ENCODE results near the gene ARL2BP. TPM values are rescaled to one million over a fixed set of nuclear protein-coding genes. Genes with fewer than 3 reads are reported as not detected.

Gene ARL2BP
- total and polyA plus RNA-seq, 2 of the 4 experiments (the other 2 are of a cell fraction) = 46.9 to 73.7 TPM

GRCh38 chr16:57284209-57284951 is 39.3 kb downstream of the ARL2BP start, which contains the start of gene PLLP (continued):
- no peak for TF ChIP-seq CHD1 (IDR thresholded peaks at IDR 0.05; ENCODE audit: low read depth, low read length)

DNA sequence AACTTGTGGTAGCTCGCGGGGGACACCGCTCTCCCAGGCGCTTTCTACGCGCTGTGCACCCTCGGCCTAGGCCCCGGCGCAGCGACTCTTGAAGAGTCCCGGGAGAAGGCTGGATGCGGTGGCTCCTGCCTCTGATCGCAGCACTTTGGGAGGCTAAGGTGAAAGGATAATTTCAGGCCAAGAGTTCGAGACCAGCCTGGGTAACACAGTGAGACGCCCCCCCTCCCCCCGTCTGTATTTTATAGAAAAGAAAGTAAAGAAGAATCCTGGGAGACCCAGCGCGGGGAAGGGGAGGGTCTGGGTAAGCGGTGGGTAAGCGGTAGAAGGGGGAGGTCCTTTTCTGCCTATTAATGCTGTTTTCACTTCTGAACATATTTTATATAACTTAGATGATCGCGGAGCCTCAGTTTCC is 39.9 kb downstream of the ARL2BP start:
- H3K9me1 ChIP-seq (ENCODE audit: insufficient read depth, low read length) = no peaks in the 10 kb centered on the region
- peaks cover 52% of the 10 kb centered on the region for H3K27me3 ChIP-seq (ENCODE audit: control insufficient read depth, insufficient read depth, low read length)
- H4K20me1 ChIP-seq (ENCODE audit: insufficient read depth, low read length) = peaks cover 3% of the 10 kb centered on the region; the same call in 1 of the 2 replicates
- TF ChIP-seq MAZ (IDR thresholded peaks at IDR 0.05; ENCODE audit: borderline replicate concordance, low read depth, low read length) (no peak), RFX5 (IDR thresholded peaks at IDR 0.05; ENCODE audit: low read depth, low read length) (no peak), RAD21 (IDR thresholded peaks at IDR 0.05; ENCODE audit: low read length) (no peak), NFE2L2 (IDR thresholded peaks at IDR 0.05; ENCODE audit: low read depth, low read length) (no peak), POLR2A (IDR thresholded peaks at IDR 0.05; ENCODE audit: low read depth, low read length) (no peak), RCOR1 (IDR thresholded peaks at IDR 0.05; ENCODE audit: insufficient replicate concordance, low read length) (no peak), ELK1 (IDR thresholded peaks at IDR 0.05; ENCODE audit: borderline replicate concordance, low read depth, low read length) (no peak)
- dilution Hi-C loops (cut with HindIII; ENCODE audit: low sequenced_read_pairs, unreplicated experiment) (no loop called here), intact Hi-C loops (cut with micrococcal nuclease) (no loop called here), in situ Hi-C loops (cut with MboI; ENCODE audit: low sequenced_read_pairs) (no loop called here)
- no peak overlapping the region for H2BK20ac ChIP-seq (ENCODE audit: low read depth, low read length)
- H2AFZ ChIP-seq (replicated peaks; ENCODE audit: low read length, poor library complexity) = peak overlapping the region; percentile 78
- WGBS, 2 experiments (ENCODE audit: extremely low coverage in 2 of 2, insufficient read length in 1 of 2) = no CpG with 5 or more reads among the region's 22 CpGs
- no peaks in the 10 kb centered on the region for H3K9me3 ChIP-seq (ENCODE audit: control insufficient read depth, insufficient read depth, low read length)
- peak overlapping the region; percentile 87 for H2AK9ac ChIP-seq (replicated peaks; ENCODE audit: low read depth, low read length, poor library complexity)
- H3K23ac ChIP-seq (ENCODE audit: low read depth, low read length) = no peak overlapping the region
- BruUV-seq (replicated peaks) = no TSS peak
- no peak overlapping the region for H4K91ac ChIP-seq (ENCODE audit: insufficient read depth, low read depth, low read length)
- no peak overlapping the region for H2BK5ac ChIP-seq (ENCODE audit: low read depth, low read length, poor library complexity, severe bottlenecking)
- no peak overlapping the region for H2AK5ac ChIP-seq (ENCODE audit: low read depth, low read length)
- no peak for DNase-seq
- peaks cover 2% of the 10 kb centered on the region; the same call in 1 of the 2 replicates for H3K4me1 ChIP-seq (ENCODE audit: control insufficient read depth, insufficient read depth, low read length)
- no peak overlapping the region for H3K14ac ChIP-seq (replicated peaks; ENCODE audit: low read depth, low read length)
- no peak overlapping the region for H3K4ac ChIP-seq (ENCODE audit: low read depth, low read length)
- H3K79me1 ChIP-seq (ENCODE audit: low read depth in 1 of 2, low read length in 2 of 2) = no peaks in the 10 kb centered on the region
- H4K8ac ChIP-seq (ENCODE audit: low read depth in 2 of 2, low read length in 2 of 2) = no peak overlapping the region
- peak overlapping the region; percentile 46 for H3K4me3 ChIP-seq (ENCODE audit: insufficient read depth, low read depth, low read length)
- no peak overlapping the region for H3K18ac ChIP-seq (ENCODE audit: low read depth, low read length)
- ChIA-PET POLR2A (ENCODE audit: unreplicated experiment) (no interaction called here), CTCF (no interaction called here)
- no peak overlapping the region for H2BK120ac ChIP-seq (ENCODE audit: low read depth, low read length)
- no peaks in the 10 kb centered on the region for H3K36me3 ChIP-seq (ENCODE audit: control insufficient read depth, insufficient read depth, low read length)
- H3K4me2 ChIP-seq (ENCODE audit: low read depth, low read length) = peak overlapping the region; percentile 29; the same call in 1 of the 2 replicates
- ATAC-seq (ENCODE audit: low read depth) = no peak
- H3K27ac ChIP-seq (ENCODE audit: insufficient read depth, low read length) = no peak overlapping the region
- H2BK15ac ChIP-seq (ENCODE audit: low read depth, low read length) = no peak overlapping the region
- no peak overlapping the region for H4K5ac ChIP-seq (ENCODE audit: low read depth, low read length)
- no peak overlapping the region for H3K56ac ChIP-seq (ENCODE audit: extremely low read depth, insufficient read depth, low read length)
- no peak overlapping the region for H3K9ac ChIP-seq (ENCODE audit: low read depth, low read length)
